ENCODE measurements around the gene EHBP1. TPM values are rescaled to one million over a fixed set of nuclear protein-coding genes. Genes with fewer than 3 reads are reported as not detected.

Gene EHBP1
- total RNA-seq, 6 experiments from 2014 or later, result 40.4 to 66.6 (median 46.3) TPM

- peak; percentile 66 to 78 (median 77) for ATAC-seq
- no peak for TF ChIP-seq POLR2A (IDR thresholded peaks at IDR 0.05)
- no peak for TF ChIP-seq CTCF (IDR thresholded peaks at IDR 0.05)
- H3K4me1 ChIP-seq, result peaks cover 0 to 54% (median 19%) of the 10 kb centered on the region in 4 donors
- H3K27ac ChIP-seq, result peak overlapping the region; percentile 11 to 77 (median 65)
- intact Hi-C loops (cut with DNase I), result no loop called here
- H3K36me3 ChIP-seq, result no peaks in the 10 kb centered on the region
- H3K4me3 ChIP-seq, result no peak overlapping the region
- DNase-seq, result no peak
- H3K27me3 ChIP-seq, result no peaks in the 10 kb centered on the region
- no peaks in the 10 kb centered on the region for H3K9me3 ChIP-seq
Measured at GRCh38 chr2:62663920-62664795, 41.4 kb upstream of the EHBP1 start.

GRCh38 chr2:62665446-62665845 is 40.1 kb upstream of the EHBP1 start:
- intact Hi-C loops (cut with DNase I), result no loop called here
- Histone ChIP-seq H3K4me1 (peaks cover 0 to 47% (median 14%) of the 10 kb centered on the region in 4 donors), H3K36me3 (no peaks in the 10 kb centered on the region), H3K27ac (peak overlapping the region in 1 of 3 donors; percentile 65), H3K4me3 (no peak overlapping the region), H3K9me3 (no peaks in the 10 kb centered on the region), H3K27me3 (no peaks in the 10 kb centered on the region)
- ATAC-seq, result no peak
- WGBS (ENCODE audit: insufficient coverage, low coverage, low lambda C conversion rate, missing lambda C conversion rate), result 35% methylated on average over 1 of the region's 1 CpG
- TF ChIP-seq POLR2A (IDR thresholded peaks at IDR 0.05), result no peak
- no peak for TF ChIP-seq CTCF (IDR thresholded peaks at IDR 0.05)
- no peak for DNase-seq

- ATAC-seq, result no peak
- 83% methylated on average over 5 of the region's 5 CpGs for WGBS (ENCODE audit: insufficient coverage, low coverage, low lambda C conversion rate, missing lambda C conversion rate)
- no peaks in the 10 kb centered on the region for H3K9me3 ChIP-seq
Measured at GRCh38 chr2:62669180-62669579, 36.3 kb upstream of the EHBP1 start.

GRCh38 chr2:62672601-62673000 is 32.9 kb upstream of the EHBP1 start:
- H3K4me3 ChIP-seq, result no peak overlapping the region
- H3K27me3 ChIP-seq, result no peaks in the 10 kb centered on the region
- ATAC-seq (peak in 2 of 4 donors; percentile 25 to 37), DNase-seq (no peak)
- 89% methylated on average over 1 of the region's 1 CpG for whole genome bisulfite sequencing (ENCODE audit: insufficient coverage, low coverage, low lambda C conversion rate, missing lambda C conversion rate)
- H3K27ac ChIP-seq, result no peak overlapping the region
- TF ChIP-seq CTCF (IDR thresholded peaks at IDR 0.05) (no peak), POLR2A (IDR thresholded peaks at IDR 0.05) (no peak)
- intact Hi-C loops (cut with DNase I), result no loop called here
- H3K36me3 ChIP-seq, result no peaks in the 10 kb centered on the region
- H3K4me1 ChIP-seq, result no peaks in the 10 kb centered on the region
- H3K9me3 ChIP-seq, result no peaks in the 10 kb centered on the region

More at GRCh38 chr2:62669180-62669579, 36.3 kb upstream of the EHBP1 start:
- intact Hi-C loops (cut with DNase I), result no loop called here
- TF ChIP-seq POLR2A (IDR thresholded peaks at IDR 0.05) (no peak), CTCF (IDR thresholded peaks at IDR 0.05) (no peak)
- Histone ChIP-seq H3K27ac (no peak overlapping the region), H3K4me3 (no peak overlapping the region), H3K4me1 (peaks cover 0 to 13% (median 0%) of the 10 kb centered on the region in 4 donors), H3K36me3 (no peaks in the 10 kb centered on the region), H3K27me3 (no peaks in the 10 kb centered on the region)
- DNase-seq, result no peak
